ENCODE results near the gene MPO. TPM values are rescaled to one million over a fixed set of nuclear protein-coding genes. Genes with fewer than 3 reads are reported as not detected.

The MPO gene
- total and polyA plus RNA-seq, 2 experiments from 2014 or later, result not detected

DNA sequence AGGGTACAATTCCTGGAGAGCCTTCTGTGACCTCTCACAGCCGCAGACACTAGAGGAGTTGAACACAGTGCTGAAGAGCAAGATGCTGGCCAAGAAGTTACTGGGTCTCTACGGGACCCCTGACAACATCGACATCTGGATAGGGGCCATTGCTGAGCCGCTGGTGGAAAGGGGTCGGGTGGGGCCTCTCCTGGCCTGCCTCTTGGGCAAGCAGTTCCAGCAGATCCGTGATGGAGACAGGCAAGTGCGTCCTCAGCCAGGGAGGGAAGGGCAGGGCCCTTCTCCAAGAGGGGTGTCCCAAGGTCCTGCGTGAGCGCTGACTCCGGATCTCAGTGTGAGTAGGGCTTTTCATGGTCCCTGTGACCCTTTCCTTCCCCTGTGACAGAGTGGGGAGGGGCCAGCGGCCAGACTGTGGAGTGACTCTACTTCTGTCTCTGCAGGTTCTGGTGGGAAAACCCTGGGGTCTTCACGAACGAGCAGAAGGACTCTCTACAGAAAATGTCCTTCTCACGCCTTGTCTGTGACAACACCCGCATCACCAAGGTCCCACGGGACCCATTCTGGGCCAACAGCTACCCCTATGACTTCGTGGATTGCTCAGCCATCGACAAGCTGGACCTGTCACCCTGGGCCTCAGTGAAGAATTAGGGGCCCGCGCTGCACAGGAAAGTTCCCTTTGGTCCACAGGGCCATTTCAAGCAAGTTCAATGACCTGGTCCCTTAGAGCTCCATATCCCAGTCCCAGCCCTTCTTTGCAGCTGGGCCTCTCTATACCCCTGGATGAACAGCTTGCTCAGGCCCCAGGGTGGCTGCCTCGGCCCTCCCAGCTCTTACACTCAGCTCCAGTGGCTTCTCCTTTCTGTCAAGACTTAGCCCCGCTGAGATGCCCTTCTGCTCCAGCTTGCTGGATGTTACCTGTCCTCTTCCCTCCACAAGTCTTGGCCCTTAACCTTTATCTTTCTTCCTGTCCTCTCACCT lies 13.1 kb downstream of the MPO start:
- no peak for DNase-seq (ENCODE audit: low read depth in 1 of 2, low spot score in 1 of 2)
- no peak overlapping the region for H3K27ac ChIP-seq
- TF ChIP-seq, protein P1, sequence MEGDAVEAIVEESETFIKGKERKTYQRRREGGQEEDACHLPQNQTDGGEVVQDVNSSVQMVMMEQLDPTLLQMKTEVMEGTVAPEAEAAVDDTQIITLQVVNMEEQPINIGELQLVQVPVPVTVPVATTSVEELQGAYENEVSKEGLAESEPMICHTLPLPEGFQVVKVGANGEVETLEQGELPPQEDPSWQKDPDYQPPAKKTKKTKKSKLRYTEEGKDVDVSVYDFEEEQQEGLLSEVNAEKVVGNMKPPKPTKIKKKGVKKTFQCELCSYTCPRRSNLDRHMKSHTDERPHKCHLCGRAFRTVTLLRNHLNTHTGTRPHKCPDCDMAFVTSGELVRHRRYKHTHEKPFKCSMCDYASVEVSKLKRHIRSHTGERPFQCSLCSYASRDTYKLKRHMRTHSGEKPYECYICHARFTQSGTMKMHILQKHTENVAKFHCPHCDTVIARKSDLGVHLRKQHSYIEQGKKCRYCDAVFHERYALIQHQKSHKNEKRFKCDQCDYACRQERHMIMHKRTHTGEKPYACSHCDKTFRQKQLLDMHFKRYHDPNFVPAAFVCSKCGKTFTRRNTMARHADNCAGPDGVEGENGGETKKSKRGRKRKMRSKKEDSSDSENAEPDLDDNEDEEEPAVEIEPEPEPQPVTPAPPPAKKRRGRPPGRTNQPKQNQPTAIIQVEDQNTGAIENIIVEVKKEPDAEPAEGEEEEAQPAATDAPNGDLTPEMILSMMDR (IDR thresholded peaks at IDR 0.05; ENCODE audit: low read depth, low read length), result no peak
- H3K4me1 ChIP-seq (ENCODE audit: low read depth), result no peaks in the 10 kb centered on the region
- peaks cover 13% of the 10 kb centered on the region for H3K27me3 ChIP-seq
- H3K36me3 ChIP-seq, result no peaks in the 10 kb centered on the region
- no peak overlapping the region for H3K4me3 ChIP-seq
- no peaks in the 10 kb centered on the region for H3K9me3 ChIP-seq (ENCODE audit: low read depth)

DNA sequence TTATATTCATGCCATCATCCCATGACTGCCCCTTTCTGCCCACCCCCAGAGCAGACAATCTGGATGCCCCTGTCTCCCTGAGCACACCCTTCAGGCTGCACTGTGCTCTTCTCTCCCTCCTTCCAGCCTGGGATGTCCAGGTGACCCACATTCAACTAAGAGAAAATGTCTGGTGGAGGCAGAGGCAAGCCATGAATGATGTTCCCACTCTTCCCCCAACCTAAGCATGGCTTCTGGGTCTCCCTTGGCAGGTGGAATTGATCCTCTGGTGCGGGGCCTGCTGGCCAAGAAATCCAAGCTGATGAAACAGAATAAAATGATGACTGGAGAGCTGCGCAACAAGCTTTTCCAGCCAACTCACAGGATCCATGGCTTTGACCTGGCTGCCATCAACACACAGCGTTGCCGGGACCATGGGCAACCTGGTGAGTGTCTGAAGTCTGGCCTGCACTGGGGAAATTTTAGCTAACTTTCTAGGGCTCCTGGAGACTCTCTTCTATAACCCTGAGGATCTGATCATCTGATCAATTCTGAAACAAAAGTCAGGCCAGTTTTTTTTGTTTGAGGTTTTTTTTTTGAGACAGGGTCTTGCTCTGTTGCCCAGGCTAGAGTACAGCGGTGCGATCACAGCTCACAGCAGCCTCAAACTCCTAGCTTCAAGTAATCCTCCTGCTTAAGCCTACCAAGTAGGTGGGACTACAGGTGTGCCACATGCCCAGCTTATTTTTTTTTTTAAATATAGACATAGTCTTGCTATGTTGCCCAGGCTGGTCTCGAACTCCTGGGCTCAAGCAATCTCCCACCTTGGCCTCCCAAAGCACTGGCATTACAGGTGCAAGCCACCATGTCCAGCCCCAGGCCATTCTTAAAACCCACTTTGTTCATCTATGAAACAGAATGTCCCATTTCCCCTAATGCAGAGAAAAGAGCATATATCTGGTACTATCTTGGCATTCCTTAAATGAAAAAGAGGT lies 14.5 kb downstream of the MPO start:
- H3K4me1 ChIP-seq (ENCODE audit: low read depth), result no peaks in the 10 kb centered on the region
- no peaks in the 10 kb centered on the region for H3K36me3 ChIP-seq
- H3K27me3 ChIP-seq, result peaks cover 28% of the 10 kb centered on the region
- TF ChIP-seq, protein P1 (IDR thresholded peaks at IDR 0.05; ENCODE audit: low read depth, low read length), result no peak
- H3K4me3 ChIP-seq, result no peak overlapping the region
- H3K27ac ChIP-seq, result no peak overlapping the region
- DNase-seq (ENCODE audit: low read depth in 1 of 2, low spot score in 1 of 2), result no peak
- no peaks in the 10 kb centered on the region for H3K9me3 ChIP-seq (ENCODE audit: low read depth)

DNA sequence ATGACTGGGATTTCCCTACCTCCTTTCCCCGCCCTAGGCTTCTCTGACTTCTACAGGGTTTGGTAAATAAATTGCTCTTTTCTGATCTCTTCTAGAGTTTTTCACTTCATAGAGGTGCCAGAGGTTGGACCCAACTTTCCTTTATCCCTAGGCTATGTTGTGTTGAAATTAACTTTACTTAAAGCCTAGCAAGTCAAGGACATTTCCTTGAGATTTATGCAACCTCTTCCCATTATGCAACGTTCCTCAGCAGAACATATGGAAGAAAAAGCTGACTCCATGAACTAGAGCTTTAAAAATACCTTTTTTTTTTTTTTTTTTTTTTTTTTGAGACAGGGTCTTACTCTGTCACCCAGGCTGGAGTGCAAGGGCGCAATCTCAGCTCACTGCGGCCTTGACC lies 15.5 kb downstream of the MPO start:
- peaks cover 37% of the 10 kb centered on the region for H3K27me3 ChIP-seq

DNA sequence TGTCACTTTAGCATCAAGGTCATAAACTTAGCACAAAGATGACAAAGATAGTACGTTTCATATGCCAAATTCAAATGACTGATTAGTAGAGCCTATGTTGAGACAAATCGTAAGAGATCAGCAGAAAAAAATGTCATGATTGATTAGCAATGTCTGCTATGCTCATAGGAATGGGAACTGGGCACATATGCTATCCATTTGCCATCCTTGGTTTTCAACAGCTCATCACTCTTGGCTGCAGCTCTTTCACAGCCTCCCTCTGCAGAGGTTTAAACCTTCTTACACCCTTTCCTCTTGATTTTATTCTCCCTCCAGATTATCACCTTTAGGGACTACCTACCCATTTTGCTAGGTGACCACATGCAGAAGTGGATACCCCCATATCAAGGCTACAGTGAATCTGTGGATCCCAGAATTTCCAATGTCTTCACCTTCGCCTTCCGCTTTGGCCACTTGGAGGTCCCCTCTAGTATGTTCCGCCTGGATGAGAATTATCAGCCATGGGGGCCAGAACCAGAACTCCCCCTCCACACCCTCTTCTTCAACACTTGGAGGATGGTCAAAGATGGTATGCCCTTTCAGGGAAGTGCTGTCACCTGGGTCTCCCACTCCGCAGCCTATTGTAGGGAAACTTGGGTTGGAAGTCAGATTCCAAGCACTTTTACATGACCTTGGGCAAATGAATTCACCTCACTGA lies 16.2 kb downstream of the MPO start:
- no peak overlapping the region for H3K27ac ChIP-seq
- DNase-seq (ENCODE audit: low read depth in 1 of 2, low spot score in 1 of 2), result no peak
- H3K27me3 ChIP-seq, result peaks cover 44% of the 10 kb centered on the region
- TF ChIP-seq, protein P1 (IDR thresholded peaks at IDR 0.05; ENCODE audit: low read depth, low read length), result no peak
- H3K4me1 ChIP-seq (ENCODE audit: low read depth), result no peaks in the 10 kb centered on the region
- no peak overlapping the region for H3K4me3 ChIP-seq
- H3K36me3 ChIP-seq, result no peaks in the 10 kb centered on the region
- no peaks in the 10 kb centered on the region for H3K9me3 ChIP-seq (ENCODE audit: low read depth)

More for the DNA sequence above, 15.5 kb downstream of the MPO start:
- no peaks in the 10 kb centered on the region for H3K36me3 ChIP-seq
- H3K27ac ChIP-seq, result no peak overlapping the region
- TF ChIP-seq, protein P1 (IDR thresholded peaks at IDR 0.05; ENCODE audit: low read depth, low read length), result no peak
- no peaks in the 10 kb centered on the region for H3K9me3 ChIP-seq (ENCODE audit: low read depth)
- H3K4me3 ChIP-seq, result no peak overlapping the region
- no peaks in the 10 kb centered on the region for H3K4me1 ChIP-seq (ENCODE audit: low read depth)
- DNase-seq (ENCODE audit: low read depth in 1 of 2, low spot score in 1 of 2), result no peak

- no peaks in the 10 kb centered on the region for H3K9me3 ChIP-seq (ENCODE audit: low read depth)
- no peaks in the 10 kb centered on the region for H3K36me3 ChIP-seq
- no peak overlapping the region for H3K4me3 ChIP-seq
- TF ChIP-seq, protein P1 (IDR thresholded peaks at IDR 0.05; ENCODE audit: low read depth, low read length), result no peak
- H3K4me1 ChIP-seq (ENCODE audit: low read depth), result no peaks in the 10 kb centered on the region
- H3K27ac ChIP-seq, result no peak overlapping the region
- H3K27me3 ChIP-seq, result peaks cover 52% of the 10 kb centered on the region
- DNase-seq (ENCODE audit: low read depth in 1 of 2, low spot score in 1 of 2), result no peak
Measured at GRCh38 chr17:58263773-58264172, 17.0 kb downstream of the MPO start.

Data from cardiac muscle cell (in vitro differentiated cells and primary cell).